ENCODE data around the gene ATAD2B. TPM values are rescaled to one million over a fixed set of nuclear protein-coding genes. Genes with fewer than 3 reads are reported as not detected.

The ATAD2B gene
- total and polyA plus RNA-seq, 12 donors: 2.2 to 11.8 (median 8.7) TPM

- H3K36me3 ChIP-seq: peaks cover 0 to 100% (median 14%) of the 10 kb centered on the region in 9 donors
- intact Hi-C loops (cut with DNase I): no loop called here
- DNase-seq: no peak
- H3K9me3 ChIP-seq: no peaks in the 10 kb centered on the region
- WGBS, 2 donors: 95 to 97% methylated on average over 8 of the region's 8 CpGs
- no peaks in the 10 kb centered on the region for H3K27me3 ChIP-seq
- H3K27ac ChIP-seq: no peak overlapping the region
- no peak for ATAC-seq
- TF ChIP-seq CTCF (IDR thresholded peaks at IDR 0.05): no peak
- no peaks in the 10 kb centered on the region for H3K4me1 ChIP-seq
- no peak overlapping the region for H3K4me3 ChIP-seq
Measured at GRCh38 chr2:23862716-23863426, 64.1 kb downstream of the ATAD2B start.

GRCh38 chr2:23861952-23862351, 65.0 kb downstream of the ATAD2B start:
- Histone ChIP-seq H3K27ac (no peak overlapping the region), H3K27me3 (no peaks in the 10 kb centered on the region), H3K4me3 (no peak overlapping the region), H3K36me3 (peaks cover 0 to 100% (median 14%) of the 10 kb centered on the region in 9 donors), H3K4me1 (no peaks in the 10 kb centered on the region), H3K9me3 (no peaks in the 10 kb centered on the region)
- 98% methylated on average over 4 of the region's 4 CpGs for WGBS, 2 donors
- no peak for DNase-seq
- no peak for TF ChIP-seq CTCF (IDR thresholded peaks at IDR 0.05)
- no peak for ATAC-seq
- intact Hi-C loops (cut with DNase I): no loop called here

- ATAC-seq: no peak
- no peak for TF ChIP-seq CTCF (IDR thresholded peaks at IDR 0.05)
- DNase-seq: no peak
- Histone ChIP-seq H3K4me3 (no peak overlapping the region), H3K9me3 (no peaks in the 10 kb centered on the region), H3K4me1 (no peaks in the 10 kb centered on the region), H3K27me3 (no peaks in the 10 kb centered on the region), H3K27ac (no peak overlapping the region), H3K36me3 (peaks cover 0 to 100% (median 21%) of the 10 kb centered on the region in 9 donors)
- 87 to 95% methylated on average over 2 of the region's 2 CpGs for WGBS, 2 donors
- intact Hi-C loops (cut with DNase I): no loop called here
Measured at GRCh38 chr2:23859983-23860382, 66.9 kb downstream of the ATAD2B start.

GRCh38 chr2:23859234-23859633, 67.7 kb downstream of the ATAD2B start:
- TF ChIP-seq CTCF (IDR thresholded peaks at IDR 0.05): no peak

More at GRCh38 chr2:23859234-23859633, 67.7 kb downstream of the ATAD2B start:
- H3K36me3 ChIP-seq: peaks cover 0 to 100% (median 21%) of the 10 kb centered on the region in 9 donors
- no peaks in the 10 kb centered on the region for H3K9me3 ChIP-seq
- no peaks in the 10 kb centered on the region for H3K27me3 ChIP-seq
- DNase-seq (no peak), ATAC-seq (no peak)
- no peaks in the 10 kb centered on the region for H3K4me1 ChIP-seq
- H3K4me3 ChIP-seq: no peak overlapping the region
- WGBS, 2 donors: 81 to 96% methylated on average over 2 of the region's 2 CpGs
- intact Hi-C loops (cut with DNase I): no loop called here
- no peak overlapping the region for H3K27ac ChIP-seq
